PC-9 (cell line): ENCODE measurements around the gene NHLRC4. TPM values are rescaled to one million over a fixed set of nuclear protein-coding genes. Genes with fewer than 3 reads are reported as not detected.

Source experiments
- BruUV-seq: library from RNA; stranded (reverse); fragments of 400-500 nt; replicated peaks from 2 replicates; lab custom pipeline; 2021; lab: Mats Ljungman, UMichigan
- CTCF ChIA-PET: fragments of 300-600 bp; sonication (Branson Sonifier 250); formaldehyde crosslinking; loops from one replicate; lab custom pipeline; 2022; ENCODE audit warnings: antibody characterized with exemption; lab: Charles Lee
- POLR2A ChIA-PET: fragments of 300-600 bp; sonication (Branson Sonifier 250); formaldehyde crosslinking; loops from one replicate; lab custom pipeline; 2022; ENCODE audit warnings: antibody characterized with exemption; ENCODE audit not compliant: unreplicated experiment; lab: Charles Lee
- DNase-seq, 2 experiments: peaks; one replicate each; pipeline versions ENCODE4 v3.0.0 to v3.0.0-alpha.2; 2015 to 2022; ENCODE audit warnings: mixed read lengths in 1 of 2
- H2AFZ ChIP-seq: fragments of 200-600 bp; sonication (generic); 2 replicates; pipeline ENCODE4 v1.8.1; 2017; ENCODE audit warnings: antibody characterized with exemption
- H3F3A ChIP-seq: fragments of 200-600 bp; sonication (generic); 2 replicates; pipeline ENCODE4 v1.8.1; 2017; ENCODE audit warnings: antibody characterized with exemption, mild to moderate bottlenecking, low read depth; ENCODE audit not compliant: insufficient read depth
- H3K27ac ChIP-seq: fragments of 200-600 bp; sonication (generic); 2 replicates; pipeline ENCODE4 v1.6.1; 2016; ENCODE audit warnings: mixed run types
- H3K27me3 ChIP-seq: fragments of 200-600 bp; sonication (generic); 2 replicates; pipeline ENCODE4 v1.6.1; 2016; ENCODE audit warnings: low read depth, mixed run types; ENCODE audit not compliant: insufficient read depth
- H3K36me3 ChIP-seq: fragments of 200-600 bp; sonication (generic); 2 replicates; pipeline ENCODE4 v1.6.1; 2016; ENCODE audit warnings: low read depth, mixed run types
- H3K4me1 ChIP-seq: fragments of 200-600 bp; sonication (generic); replicated peaks from 2 replicates; pipeline ENCODE4 v1.6.1; 2016; ENCODE audit warnings: mixed run types; ENCODE audit not compliant: insufficient read depth
- H3K4me2 ChIP-seq: fragments of 200-600 bp; sonication (generic); 2 replicates; pipeline ENCODE4 v1.6.1; 2017; ENCODE audit warnings: mixed run types
- H3K4me3 ChIP-seq: fragments of 200-600 bp; sonication (generic); 2 replicates; pipeline ENCODE4 v1.6.1; 2016; ENCODE audit warnings: mixed run types
- H3K79me2 ChIP-seq: fragments of 200-600 bp; sonication (generic); 2 replicates; pipeline ENCODE4 v1.6.1; 2017; ENCODE audit warnings: low read depth, mixed run types
- H3K9me2 ChIP-seq: fragments of 200-600 bp; sonication (generic); 2 replicates; pipeline ENCODE4 v1.8.1; 2017; ENCODE audit warnings: mild to moderate bottlenecking; ENCODE audit not compliant: insufficient read depth
- H3K9me3 ChIP-seq: fragments of 200-600 bp; sonication (generic); 2 replicates; pipeline ENCODE4 v1.8.1; 2016; ENCODE audit warnings: low read depth; ENCODE audit not compliant: insufficient read depth
- H4K20me1 ChIP-seq: fragments of 200-600 bp; sonication (generic); 2 replicates; pipeline ENCODE4 v1.8.1; 2017; ENCODE audit not compliant: insufficient read depth
- EZH2 ChIP-seq: fragments of 200-600 bp; sonication (generic); IDR thresholded peaks from 2 replicates; pipeline ENCODE4 v1.8.0; 2017; ENCODE audit warnings: antibody characterized with exemption, low read depth
- intact Hi-C: fragments of 100-400 bp; cut with micrococcal nuclease; formaldehyde crosslinking; loops from one replicate; pipeline ENCODE4 v1.10.0; 2022; ENCODE audit not compliant: unreplicated experiment
- total RNA-seq: library from RNA; stranded (reverse); gene quantifications from 2 replicates; pipeline ENCODE4 v1.2.3, GENCODE V29; 2021
- TF ChIP-seq, protein P1 (sequence below): fragments of 200-600 bp; sonication (generic); conservative IDR thresholded peaks from 2 replicates; pipeline ENCODE4 v1.6.1; 2017; ENCODE audit warnings: mixed run types, antibody characterized with exemption, mild to moderate bottlenecking, moderate library complexity

NHLRC4 gene
- total RNA-seq, 1 experiment from 2014 or later = not detected

DNA sequence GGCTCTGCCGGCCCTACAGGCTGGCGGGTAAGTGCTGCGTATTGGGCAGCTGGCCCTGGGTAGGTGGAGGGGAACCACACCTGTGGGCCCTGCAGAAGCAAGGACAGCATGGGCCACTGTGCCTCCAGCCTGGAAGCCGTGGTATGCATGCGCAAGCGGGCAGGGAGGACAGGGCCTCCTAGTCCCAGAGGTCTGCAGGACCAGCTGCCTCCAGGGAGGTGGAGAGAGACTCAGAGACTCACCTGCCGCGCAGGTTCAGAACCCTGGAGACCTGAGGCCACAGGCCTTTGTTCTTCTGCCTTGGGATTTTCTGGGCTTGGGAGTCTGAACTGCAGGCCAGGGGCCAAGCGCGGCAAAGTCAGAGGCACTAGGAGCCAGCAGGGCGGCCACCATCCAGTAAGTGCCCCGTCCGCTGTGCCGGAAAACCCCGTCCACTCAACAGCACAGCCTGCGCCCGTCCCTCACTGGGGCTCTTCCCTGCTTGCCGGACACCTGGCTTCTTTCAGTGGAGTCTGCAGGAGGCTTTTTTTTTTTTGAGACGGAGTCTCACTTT is 14.2 kb downstream of the NHLRC4 start:
- Histone ChIP-seq H3F3A (no peaks in the 10 kb centered on the region; the same call in 1 of the 2 replicates), H3K4me2 (no peak overlapping the region), H3K36me3 (no peaks in the 10 kb centered on the region), H3K9me2 (no peaks in the 10 kb centered on the region), H3K79me2 (no peaks in the 10 kb centered on the region), H2AFZ (no peak overlapping the region), H3K9me3 (no peaks in the 10 kb centered on the region), H3K4me3 (no peak overlapping the region), H4K20me1 (no peaks in the 10 kb centered on the region; the same call in 1 of the 2 replicates), H3K4me1 (no peaks in the 10 kb centered on the region), H3K27me3 (no peaks in the 10 kb centered on the region), H3K27ac (no peak overlapping the region)
- BruUV-seq = no TSS peak
- no peak for TF ChIP-seq EZH2
- TF ChIP-seq, protein P1, sequence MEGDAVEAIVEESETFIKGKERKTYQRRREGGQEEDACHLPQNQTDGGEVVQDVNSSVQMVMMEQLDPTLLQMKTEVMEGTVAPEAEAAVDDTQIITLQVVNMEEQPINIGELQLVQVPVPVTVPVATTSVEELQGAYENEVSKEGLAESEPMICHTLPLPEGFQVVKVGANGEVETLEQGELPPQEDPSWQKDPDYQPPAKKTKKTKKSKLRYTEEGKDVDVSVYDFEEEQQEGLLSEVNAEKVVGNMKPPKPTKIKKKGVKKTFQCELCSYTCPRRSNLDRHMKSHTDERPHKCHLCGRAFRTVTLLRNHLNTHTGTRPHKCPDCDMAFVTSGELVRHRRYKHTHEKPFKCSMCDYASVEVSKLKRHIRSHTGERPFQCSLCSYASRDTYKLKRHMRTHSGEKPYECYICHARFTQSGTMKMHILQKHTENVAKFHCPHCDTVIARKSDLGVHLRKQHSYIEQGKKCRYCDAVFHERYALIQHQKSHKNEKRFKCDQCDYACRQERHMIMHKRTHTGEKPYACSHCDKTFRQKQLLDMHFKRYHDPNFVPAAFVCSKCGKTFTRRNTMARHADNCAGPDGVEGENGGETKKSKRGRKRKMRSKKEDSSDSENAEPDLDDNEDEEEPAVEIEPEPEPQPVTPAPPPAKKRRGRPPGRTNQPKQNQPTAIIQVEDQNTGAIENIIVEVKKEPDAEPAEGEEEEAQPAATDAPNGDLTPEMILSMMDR = no peak
- intact Hi-C loops = no loop called here
- DNase-seq = no peak
- CTCF ChIA-PET = no interaction called here
- POLR2A ChIA-PET = no interaction called here

- Histone ChIP-seq H4K20me1 (no peaks in the 10 kb centered on the region; the same call in none of the 2 replicates), H3K4me1 (no peaks in the 10 kb centered on the region), H3K9me3 (no peaks in the 10 kb centered on the region), H3K27me3 (no peaks in the 10 kb centered on the region), H3K4me3 (no peak overlapping the region), H3K27ac (no peak overlapping the region), H2AFZ (no peak overlapping the region), H3K4me2 (no peak overlapping the region), H3K79me2 (peaks cover 4% of the 10 kb centered on the region; the same call in 1 of the 2 replicates), H3F3A (peaks cover under 1% of the 10 kb centered on the region; the same call in 1 of the 2 replicates), H3K36me3 (no peaks in the 10 kb centered on the region), H3K9me2 (no peaks in the 10 kb centered on the region)
- BruUV-seq = no TSS peak
- ChIA-PET POLR2A (no interaction called here), CTCF (no interaction called here)
- TF ChIP-seq EZH2 = no peak
- TF ChIP-seq, protein P1 = no peak
- DNase-seq = no peak
- intact Hi-C loops = no loop called here
Measured at GRCh38 chr16:582218-582613, 15.4 kb downstream of the NHLRC4 start.

DNA sequence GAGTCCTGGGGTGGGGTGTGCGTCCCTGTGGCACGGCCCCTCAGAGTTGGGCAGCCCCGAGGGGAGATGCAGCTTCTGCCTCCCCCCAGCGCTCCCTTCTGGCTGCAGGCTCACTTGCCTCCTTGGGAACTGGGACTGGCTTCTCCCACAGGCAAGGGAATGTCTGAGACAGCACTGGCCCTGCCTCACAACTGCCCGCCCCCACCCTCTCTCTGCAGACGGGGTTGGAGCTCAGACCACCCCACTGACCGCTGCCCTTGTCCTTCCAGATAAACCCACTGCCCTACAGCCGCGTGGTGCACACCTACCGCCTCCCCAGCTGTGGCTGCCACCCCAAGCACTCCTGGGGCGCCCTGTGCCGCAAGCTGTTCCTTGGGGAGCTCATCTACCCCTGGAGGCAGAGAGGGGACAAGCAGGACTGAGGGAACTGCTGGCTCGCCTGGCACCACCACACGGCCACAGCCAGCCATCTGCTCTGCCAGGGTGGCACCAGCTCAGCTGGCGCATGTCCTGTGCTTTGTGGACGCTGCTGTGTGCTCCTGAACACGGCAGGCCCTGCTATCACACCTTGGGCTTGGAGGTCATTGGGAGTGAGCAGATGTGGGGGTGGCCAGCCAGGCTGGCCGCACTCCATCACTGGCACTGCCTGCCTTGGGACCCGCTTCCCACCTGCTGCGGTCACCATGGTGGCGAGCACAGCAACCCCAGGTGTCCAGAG is 16.0 kb downstream of the NHLRC4 start:
- CTCF ChIA-PET = no interaction called here

More for the DNA sequence above, 16.0 kb downstream of the NHLRC4 start:
- no peaks in the 10 kb centered on the region for H3K36me3 ChIP-seq
- H3K9me2 ChIP-seq = no peaks in the 10 kb centered on the region
- no peak overlapping the region for H2AFZ ChIP-seq
- DNase-seq = no peak
- no TSS peak for BruUV-seq
- TF ChIP-seq, protein P1 = 0 out of 2 replicates have a peak, but pooled peaks have one; percentile 19
- TF ChIP-seq EZH2 = no peak
- H3K4me3 ChIP-seq = no peak overlapping the region
- peaks cover 10% of the 10 kb centered on the region for H3K79me2 ChIP-seq
- no peaks in the 10 kb centered on the region for H3K9me3 ChIP-seq
- no peak overlapping the region for H3K4me2 ChIP-seq
- intact Hi-C loops = no loop called here
- H4K20me1 ChIP-seq = no peaks in the 10 kb centered on the region; the same call in none of the 2 replicates
- H3K4me1 ChIP-seq = peaks cover 3% of the 10 kb centered on the region
- no peak overlapping the region for H3K27ac ChIP-seq
- POLR2A ChIA-PET = no interaction called here
- no peaks in the 10 kb centered on the region for H3K27me3 ChIP-seq
- H3F3A ChIP-seq = peaks cover 6% of the 10 kb centered on the region; the same call in 1 of the 2 replicates
